Smooth muscle cell of trachea (primary cell): ENCODE measurements around the gene NPHP3. TPM values are rescaled to one million over a fixed set of nuclear protein-coding genes. Genes with fewer than 3 reads are reported as not detected.

Experiments used
- total RNA-seq: library from RNA; depleted of rRNA; stranded (reverse); fragments of >200 nt; gene quantifications from 2 replicates; pipeline ENCODE4 v1.2.1, GENCODE V29; 2014

The NPHP3 gene
- total RNA-seq, result 25.0 and 44.1 TPM in 2 replicates

DNA sequence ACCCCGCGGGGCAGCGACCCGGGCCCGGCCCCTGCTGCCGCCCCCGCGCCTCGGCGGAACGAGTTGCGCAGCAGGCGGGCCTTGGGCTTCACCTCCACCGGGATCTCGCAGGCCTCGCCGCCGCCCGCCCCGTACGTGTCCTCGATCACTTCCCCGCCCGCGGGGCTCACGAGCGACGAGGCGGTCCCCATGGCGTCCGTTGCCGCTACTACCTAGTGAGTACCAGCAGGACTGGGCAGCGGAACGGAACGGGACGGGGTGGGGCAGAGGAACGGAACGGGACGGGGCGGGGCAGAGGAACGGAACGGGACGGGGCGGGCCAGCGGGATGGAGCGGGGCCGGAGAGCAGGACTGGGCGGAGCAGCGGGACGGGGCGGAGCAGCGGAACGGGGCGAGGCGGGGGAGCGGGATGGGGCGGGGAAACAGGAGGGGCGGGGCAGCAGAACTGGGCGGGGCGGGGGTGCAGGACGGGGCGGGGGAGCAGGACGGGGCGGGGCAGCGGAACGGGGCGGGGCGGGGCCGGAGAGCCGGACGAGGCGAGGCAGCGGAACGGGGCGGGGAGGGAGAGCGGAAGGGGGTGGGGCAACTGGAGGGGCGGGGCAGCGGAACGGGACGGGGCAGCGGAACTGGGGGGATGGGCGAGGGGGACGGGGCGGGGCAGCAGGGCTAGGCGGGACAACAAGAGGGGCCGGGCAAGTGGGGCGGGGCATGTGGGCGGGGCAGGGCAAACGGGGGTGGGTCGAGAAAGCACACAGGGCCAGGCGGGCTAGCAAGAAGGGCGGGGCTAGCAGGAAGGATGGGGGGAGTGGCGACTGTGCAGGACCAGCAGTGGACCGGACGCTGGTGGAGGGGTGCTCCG lies at the start of gene NPHP3:
Gene NPHP3 (minus strand): TSS at position 245 of the 859 bp plus-strand sequence. CDS start 54 bp downstream, at position 191.

DNA sequence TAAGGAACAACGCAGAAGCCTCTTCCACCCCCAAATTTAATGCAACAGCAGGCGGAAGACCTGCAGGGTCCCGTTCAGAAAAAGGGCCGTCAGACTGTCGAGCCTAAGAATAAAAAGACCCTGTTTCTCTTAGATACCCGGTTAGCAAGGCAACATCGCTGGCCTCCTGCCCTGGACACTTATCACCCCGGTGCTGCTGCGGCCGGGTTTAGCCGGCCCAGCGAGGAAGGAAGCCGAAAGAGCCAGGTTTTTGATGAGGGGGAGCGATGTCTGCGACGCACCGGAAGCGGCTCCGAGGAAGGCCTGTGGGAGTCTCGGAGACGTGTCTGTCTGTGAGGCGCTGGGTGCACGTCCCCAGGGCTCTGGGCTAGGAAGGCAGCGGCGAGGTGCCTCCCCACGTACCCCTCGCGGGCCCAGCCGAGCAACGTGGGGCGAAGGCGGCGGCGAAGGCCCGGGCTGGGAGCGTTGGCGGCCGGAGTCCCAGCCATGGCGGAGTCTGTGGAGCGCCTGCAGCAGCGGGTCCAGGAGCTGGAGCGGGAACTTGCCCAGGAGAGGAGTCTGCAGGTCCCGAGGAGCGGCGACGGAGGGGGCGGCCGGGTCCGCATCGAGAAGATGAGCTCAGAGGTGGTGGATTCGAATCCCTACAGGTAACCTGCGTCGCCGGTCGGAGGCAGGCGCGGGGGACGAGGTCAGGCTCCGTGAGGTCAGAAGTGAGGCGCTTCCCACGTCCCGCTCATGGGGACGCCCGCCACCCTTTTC lies 62.0 kb downstream of the NPHP3 start, which contains the start of gene UBA5:
Gene UBA5 (plus strand): TSS at position 278 of the 759 bp plus-strand sequence. CDS start 209 bp downstream, at position 487.

GRCh38 chr3:132659365-132660051 lies 62.7 kb downstream of the NPHP3 start, which contains the start of gene ACAD11:
ACAD11 (minus strand) TSS chr3:132659809; CDS start chr3:132659751, 58 bp downstream.

Other genes with a start within 250 kb of the NPHP3 start
- gene ACKR4, start 125.1 kb downstream of the NPHP3 start, total RNA-seq, result 32.6 and 33.6 TPM in 2 replicates
- 53.1 and 56.1 TPM in 2 replicates for gene ACAD11, start 62.6 kb downstream of the NPHP3 start, total RNA-seq
- 37.2 and 43.9 TPM in 2 replicates for gene UBA5, start 62.1 kb downstream of the NPHP3 start, total RNA-seq